Smooth muscle cell of the umbilical artery (primary cell): ENCODE results near the gene HELZ. TPM values are rescaled to one million over a fixed set of nuclear protein-coding genes. Genes with fewer than 3 reads are reported as not detected.

Source experiments
- total RNA-seq: library from RNA; depleted of rRNA; stranded (reverse); fragments of >200 nt; gene quantifications from 2 replicates; pipeline ENCODE4 v1.2.3, GENCODE V29; 2014

Gene HELZ
- 84.8 and 95.3 TPM in 2 replicates for total RNA-seq

DNA sequence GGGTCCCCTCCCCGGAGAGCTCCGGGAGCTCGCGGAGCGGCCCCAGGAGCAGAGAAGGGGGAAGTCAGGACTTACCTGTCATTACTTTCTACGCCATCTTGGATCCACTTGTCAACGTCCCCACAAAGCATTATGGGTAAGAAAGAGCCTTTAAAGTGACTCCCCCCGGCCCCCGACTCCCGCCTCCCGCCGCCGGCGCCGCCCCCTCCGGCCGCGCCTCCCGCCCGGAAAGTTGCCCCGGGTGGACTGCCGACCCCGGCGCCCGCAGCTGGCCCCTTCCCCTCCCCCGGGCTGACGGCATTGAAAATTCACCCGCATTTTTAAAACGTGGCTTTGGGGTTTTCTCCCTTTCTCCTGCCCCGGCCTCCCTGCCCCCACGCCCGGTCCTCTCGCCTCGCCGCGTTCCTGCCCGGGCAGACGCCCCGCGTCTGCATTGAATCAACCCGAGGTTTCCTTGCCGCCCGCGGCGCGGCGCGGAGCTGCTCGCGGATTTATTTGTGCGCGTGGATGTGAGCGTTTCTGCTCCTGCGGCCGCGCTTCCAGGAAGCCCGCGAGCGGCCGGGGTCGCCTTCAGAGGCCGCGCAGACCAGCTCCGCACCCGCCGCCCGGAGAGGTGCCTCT, at the start of gene HELZ:
HELZ (minus strand) TSS at position 124 of the 621 bp plus-strand sequence. CDS start 26,392 bp downstream, outside the sequence.

DNA sequence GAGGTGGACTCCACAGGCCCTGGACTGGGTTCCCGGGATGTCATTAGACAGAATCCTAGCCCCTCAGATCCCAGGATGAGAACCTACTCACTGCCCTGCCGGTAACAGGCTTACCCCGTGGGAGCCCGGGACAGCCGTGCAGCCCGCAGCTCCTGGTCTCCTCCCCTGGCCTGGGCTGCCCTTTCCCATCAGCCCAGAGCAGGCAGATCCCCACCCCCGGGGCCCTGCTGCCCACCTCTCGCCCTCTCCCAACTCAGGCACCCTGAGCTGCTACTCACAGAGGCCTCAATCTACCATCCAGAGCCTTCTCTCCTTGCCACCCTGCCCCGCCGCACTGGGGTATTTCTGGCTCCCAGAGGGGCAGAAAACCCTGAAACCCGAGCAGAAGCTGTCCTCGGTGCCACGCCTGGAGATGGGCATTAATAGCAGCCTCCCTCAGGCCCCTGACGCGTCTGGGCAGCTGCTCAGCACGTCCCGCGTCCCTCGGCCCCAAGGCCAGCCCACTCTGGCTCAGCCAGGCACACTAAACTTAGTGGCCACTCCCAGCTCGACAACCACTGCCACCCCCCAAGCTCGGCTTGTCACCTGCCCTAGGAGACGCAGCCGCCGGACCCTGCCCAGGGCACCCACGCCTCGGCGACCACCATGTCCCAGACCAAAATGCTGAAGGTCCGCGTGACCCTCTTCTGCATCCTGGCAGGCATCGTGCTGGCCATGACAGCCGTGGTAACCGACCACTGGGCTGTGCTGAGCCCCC, 200.8 kb downstream of the HELZ start, which contains the start of gene CACNG1:
CACNG1 (plus strand) TSS at position 539 of the 757 bp plus-strand sequence; CDS start at position 646, 107 bp downstream.

Other genes with a start within 250 kb of the HELZ start
- not detected in 2 replicates for gene CACNG1, start 200.6 kb downstream of the HELZ start, total RNA-seq
- 27.0 and 41.9 TPM in 2 replicates for gene PSMD12, start 121.4 kb upstream of the HELZ start, total RNA-seq
- gene PITPNC1, start 132.1 kb upstream of the HELZ start, total RNA-seq: 6.2 and 14.6 TPM in 2 replicates